Measurements from ENCODE around the gene CLDN20. TPM values are rescaled to one million over a fixed set of nuclear protein-coding genes. Genes with fewer than 3 reads are reported as not detected.

The CLDN20 gene
- total and polyA plus RNA-seq, 2 donors (not counting 3 experiments of a cell fraction or from before 2014, with no cell fraction given), result not detected

- Histone ChIP-seq H3K36me3 (ENCODE audit: control insufficient read depth in 2 of 2, extremely low read depth in 1 of 2, insufficient read depth in 2 of 2, low read length in 2 of 2) (no peaks in the 10 kb centered on the region), H3K9me1 (replicated peaks; ENCODE audit: control insufficient read depth, extremely low read depth, insufficient read depth, low read length) (no peaks in the 10 kb centered on the region), H3K9me3 (replicated peaks; ENCODE audit: control insufficient read depth, insufficient read depth, low read length) (no peaks in the 10 kb centered on the region), H4K20me1 (replicated peaks; ENCODE audit: control insufficient read depth, extremely low read depth, insufficient read depth, low read length) (no peaks in the 10 kb centered on the region), H3K79me2 (ENCODE audit: control insufficient read depth, insufficient read depth, low read length) (no peaks in the 10 kb centered on the region), H3K4me1 (ENCODE audit: control insufficient read depth, extremely low read depth, insufficient read depth, low read length) (no peaks in the 10 kb centered on the region), H3K27me3 (ENCODE audit: control insufficient read depth in 2 of 2, insufficient read depth in 2 of 2, low read length in 2 of 2) (no peaks in the 10 kb centered on the region), H3K27ac (ENCODE audit: insufficient read depth, low read depth, low read length) (no peak overlapping the region), H3K4me3 (replicated peaks in 1 of 3; ENCODE audit: insufficient read depth in 1 of 3, low read depth in 1 of 3, low read length in 3 of 3) (no peak overlapping the region), H3K9ac (replicated peaks; ENCODE audit: extremely low read depth, insufficient read depth, low read length) (no peak overlapping the region), H3K4me2 (ENCODE audit: insufficient read depth, low read length) (no peak overlapping the region), H2AFZ (ENCODE audit: low read depth, low read length) (no peak overlapping the region)
- ChIA-PET POLR2A (no interaction called here), CTCF (interaction anchor here (1.1 to 4.5 kb wide), 4 partner anchors 13 to 58 kb away, joined by 3 to 18 read pairs (median 3); no protein-coding TSS in a partner anchor)
- TF ChIP-seq GATA2 (IDR thresholded peaks at IDR 0.05; ENCODE audit: insufficient read depth, insufficient read length, low read depth, low read length), result no peak
- TF ChIP-seq FOS (IDR thresholded peaks at IDR 0.05; ENCODE audit: borderline replicate concordance, insufficient read depth, low read length), result no peak
- TF ChIP-seq, protein P1, sequence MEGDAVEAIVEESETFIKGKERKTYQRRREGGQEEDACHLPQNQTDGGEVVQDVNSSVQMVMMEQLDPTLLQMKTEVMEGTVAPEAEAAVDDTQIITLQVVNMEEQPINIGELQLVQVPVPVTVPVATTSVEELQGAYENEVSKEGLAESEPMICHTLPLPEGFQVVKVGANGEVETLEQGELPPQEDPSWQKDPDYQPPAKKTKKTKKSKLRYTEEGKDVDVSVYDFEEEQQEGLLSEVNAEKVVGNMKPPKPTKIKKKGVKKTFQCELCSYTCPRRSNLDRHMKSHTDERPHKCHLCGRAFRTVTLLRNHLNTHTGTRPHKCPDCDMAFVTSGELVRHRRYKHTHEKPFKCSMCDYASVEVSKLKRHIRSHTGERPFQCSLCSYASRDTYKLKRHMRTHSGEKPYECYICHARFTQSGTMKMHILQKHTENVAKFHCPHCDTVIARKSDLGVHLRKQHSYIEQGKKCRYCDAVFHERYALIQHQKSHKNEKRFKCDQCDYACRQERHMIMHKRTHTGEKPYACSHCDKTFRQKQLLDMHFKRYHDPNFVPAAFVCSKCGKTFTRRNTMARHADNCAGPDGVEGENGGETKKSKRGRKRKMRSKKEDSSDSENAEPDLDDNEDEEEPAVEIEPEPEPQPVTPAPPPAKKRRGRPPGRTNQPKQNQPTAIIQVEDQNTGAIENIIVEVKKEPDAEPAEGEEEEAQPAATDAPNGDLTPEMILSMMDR (IDR thresholded peaks at IDR 0.05; ENCODE audit: extremely low read depth in 1 of 2, insufficient read depth in 1 of 2, low read depth in 1 of 2, low read length in 2 of 2), result no peak
- no peak for TF ChIP-seq MAX (IDR thresholded peaks at IDR 0.05; ENCODE audit: insufficient read depth, insufficient read length)
- no peak for TF ChIP-seq POLR2A (IDR thresholded peaks at IDR 0.05; ENCODE audit: low read depth, low read length)
- TF ChIP-seq EZH2 (IDR thresholded peaks at IDR 0.05; ENCODE audit: borderline replicate concordance, low read depth, low read length, severe bottlenecking), result no peak
- no peak for TF ChIP-seq MYC (IDR thresholded peaks at IDR 0.05; ENCODE audit: low read depth, low read length)
- no peak for TF ChIP-seq POLR2AphosphoS5 (IDR thresholded peaks at IDR 0.05; ENCODE audit: insufficient read depth, low read depth, low read length)
- dilution Hi-C loops (cut with MboI; ENCODE audit: extremely low pct_ligation_motif_present, low sequenced_read_pairs), result no loop called here
- FAIRE-seq, result no peak
- intact Hi-C loops (cut with micrococcal nuclease), result no loop called here
- DNase-seq (ENCODE audit: low read depth, low spot score), result no peak
- BruUV-seq (replicated peaks), result no TSS peak
These were observed 29.6 kb upstream of the CLDN20 start for GRCh38 chr6:155234167-155234566.

All from endothelial cell of umbilical vein (primary cell).